ENCODE measurements around the gene MAP3K6.

DNA sequence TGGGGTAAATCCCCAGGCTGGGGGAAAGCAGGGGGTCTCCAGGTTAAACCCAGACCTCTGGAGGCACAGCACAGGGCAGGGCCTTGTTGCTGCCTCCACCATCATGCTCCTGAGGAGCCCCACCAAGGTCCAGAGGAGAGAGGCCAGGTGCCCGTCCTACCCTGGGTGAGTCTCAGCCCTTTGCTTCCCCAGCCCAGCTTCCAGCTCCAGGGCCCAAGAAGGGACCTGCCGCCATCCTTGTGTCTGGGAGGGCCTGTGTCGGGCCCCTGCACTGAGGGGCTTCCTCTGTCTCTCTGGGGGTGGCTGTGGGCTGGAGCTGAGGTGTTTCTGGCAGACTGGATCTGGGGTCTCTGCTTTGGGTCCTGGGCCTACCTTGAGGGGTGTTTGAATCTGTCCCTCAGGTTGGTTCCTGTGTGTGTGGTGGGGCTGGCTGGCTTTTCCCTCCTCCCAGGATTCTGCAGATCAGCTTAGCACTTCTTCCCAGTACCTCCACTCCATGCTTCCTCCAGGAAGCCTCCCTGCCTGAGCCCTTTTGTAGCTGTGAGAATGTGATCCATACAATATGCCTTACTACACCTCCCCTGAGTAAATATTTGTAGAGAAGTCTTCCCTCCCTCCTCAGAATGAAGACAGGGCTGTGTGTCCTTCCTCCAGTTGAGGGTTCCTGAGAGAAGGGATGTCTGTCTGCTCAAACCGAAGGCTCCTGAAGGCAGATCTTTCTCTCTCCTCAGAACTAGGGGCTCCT lies 31.8 kb upstream of the MAP3K6 start:
- no peak for TF ChIP-seq POLR2AphosphoS5 (IDR thresholded peaks at IDR 0.05; ENCODE audit: insufficient read depth, low read depth, low read length)
- no peak for TF ChIP-seq CTCF (IDR thresholded peaks at IDR 0.05; ENCODE audit: extremely low read depth in 1 of 2, insufficient read depth in 1 of 2, low read depth in 1 of 2, low read length in 2 of 2)
- TF ChIP-seq POLR2A (IDR thresholded peaks at IDR 0.05; ENCODE audit: low read depth, low read length): no peak
- TF ChIP-seq EZH2 (IDR thresholded peaks at IDR 0.05; ENCODE audit: borderline replicate concordance, low read depth, low read length, severe bottlenecking): no peak
- TF ChIP-seq, protein P1, sequence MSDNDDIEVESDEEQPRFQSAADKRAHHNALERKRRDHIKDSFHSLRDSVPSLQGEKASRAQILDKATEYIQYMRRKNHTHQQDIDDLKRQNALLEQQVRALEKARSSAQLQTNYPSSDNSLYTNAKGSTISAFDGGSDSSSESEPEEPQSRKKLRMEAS (IDR thresholded peaks at IDR 0.05; ENCODE audit: insufficient read depth, insufficient read length): no peak
- no peak for TF ChIP-seq GATA2 (IDR thresholded peaks at IDR 0.05; ENCODE audit: insufficient read depth, insufficient read length, low read depth, low read length)
- no peak for TF ChIP-seq JUN (IDR thresholded peaks at IDR 0.05; ENCODE audit: borderline replicate concordance, insufficient read depth, insufficient read length, low read depth)
- no peak for TF ChIP-seq MYC (IDR thresholded peaks at IDR 0.05; ENCODE audit: low read depth, low read length)

All from endothelial cell of umbilical vein (primary cell).